ENCODE data around the gene RBBP7.

Gene RBBP7

DNA sequence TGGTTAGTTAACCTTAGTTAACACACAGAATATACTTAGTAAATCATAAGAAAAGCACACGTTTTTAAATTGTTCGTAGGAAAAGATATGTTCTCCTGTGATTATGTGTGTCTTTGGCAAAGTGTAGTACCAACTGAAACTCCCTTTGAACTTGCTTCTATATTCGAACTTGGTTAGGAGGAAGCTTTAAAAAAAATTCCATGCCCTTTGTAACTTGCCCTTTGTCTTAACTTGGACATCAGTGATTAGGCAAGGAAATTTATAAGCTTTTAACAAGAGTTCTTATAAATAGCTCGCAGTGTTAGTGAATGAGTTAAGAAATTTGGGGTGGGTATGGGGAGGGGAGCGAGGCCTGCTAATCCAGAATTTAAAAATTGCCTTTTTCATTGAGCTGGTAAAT, 50.5 kb downstream of the RBBP7 start:
- no peak for DNase-seq (ENCODE audit: low spot score)
- in situ Hi-C loops (cut with MboI; ENCODE audit: low sequenced_read_pairs, unreplicated experiment) = no loop called here
- TF ChIP-seq, protein P1, sequence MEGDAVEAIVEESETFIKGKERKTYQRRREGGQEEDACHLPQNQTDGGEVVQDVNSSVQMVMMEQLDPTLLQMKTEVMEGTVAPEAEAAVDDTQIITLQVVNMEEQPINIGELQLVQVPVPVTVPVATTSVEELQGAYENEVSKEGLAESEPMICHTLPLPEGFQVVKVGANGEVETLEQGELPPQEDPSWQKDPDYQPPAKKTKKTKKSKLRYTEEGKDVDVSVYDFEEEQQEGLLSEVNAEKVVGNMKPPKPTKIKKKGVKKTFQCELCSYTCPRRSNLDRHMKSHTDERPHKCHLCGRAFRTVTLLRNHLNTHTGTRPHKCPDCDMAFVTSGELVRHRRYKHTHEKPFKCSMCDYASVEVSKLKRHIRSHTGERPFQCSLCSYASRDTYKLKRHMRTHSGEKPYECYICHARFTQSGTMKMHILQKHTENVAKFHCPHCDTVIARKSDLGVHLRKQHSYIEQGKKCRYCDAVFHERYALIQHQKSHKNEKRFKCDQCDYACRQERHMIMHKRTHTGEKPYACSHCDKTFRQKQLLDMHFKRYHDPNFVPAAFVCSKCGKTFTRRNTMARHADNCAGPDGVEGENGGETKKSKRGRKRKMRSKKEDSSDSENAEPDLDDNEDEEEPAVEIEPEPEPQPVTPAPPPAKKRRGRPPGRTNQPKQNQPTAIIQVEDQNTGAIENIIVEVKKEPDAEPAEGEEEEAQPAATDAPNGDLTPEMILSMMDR (IDR thresholded peaks at IDR 0.05; ENCODE audit: borderline replicate concordance, control extremely low read depth, extremely low read depth, insufficient read depth, missing control alignments) = no peak

DNA sequence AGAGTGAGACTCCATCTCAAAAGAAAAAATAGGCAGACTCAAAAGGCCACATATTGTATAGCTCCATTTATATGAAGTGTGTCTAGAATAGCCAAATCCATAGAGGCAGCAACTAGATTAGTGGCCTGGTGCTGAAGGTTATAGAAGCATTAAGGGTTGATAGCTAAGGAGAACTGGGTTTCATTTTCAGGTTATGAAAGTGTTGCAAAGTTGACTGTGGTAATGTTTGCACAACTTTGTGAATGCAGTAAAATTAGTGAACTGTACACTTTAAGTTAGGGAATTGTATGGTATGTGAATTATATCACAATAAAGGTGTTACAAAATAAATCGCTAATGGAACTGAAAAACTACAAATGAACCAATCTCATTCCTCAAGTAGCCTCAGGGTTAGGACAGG, 55.6 kb downstream of the RBBP7 start:
- DNase-seq (ENCODE audit: low spot score) = no peak
- in situ Hi-C loops (cut with MboI; ENCODE audit: low sequenced_read_pairs, unreplicated experiment) = no loop called here
- TF ChIP-seq, protein P1 (IDR thresholded peaks at IDR 0.05; ENCODE audit: borderline replicate concordance, control extremely low read depth, extremely low read depth, insufficient read depth, missing control alignments) = no peak

GRCh38 chrX:16807976-16808542, 62.1 kb downstream of the RBBP7 start:
- DNase-seq (ENCODE audit: low spot score) = no peak
- TF ChIP-seq, protein P1 (IDR thresholded peaks at IDR 0.05; ENCODE audit: borderline replicate concordance, control extremely low read depth, extremely low read depth, insufficient read depth, missing control alignments) = no peak
- in situ Hi-C loops (cut with MboI; ENCODE audit: low sequenced_read_pairs, unreplicated experiment) = no loop called here

DNA sequence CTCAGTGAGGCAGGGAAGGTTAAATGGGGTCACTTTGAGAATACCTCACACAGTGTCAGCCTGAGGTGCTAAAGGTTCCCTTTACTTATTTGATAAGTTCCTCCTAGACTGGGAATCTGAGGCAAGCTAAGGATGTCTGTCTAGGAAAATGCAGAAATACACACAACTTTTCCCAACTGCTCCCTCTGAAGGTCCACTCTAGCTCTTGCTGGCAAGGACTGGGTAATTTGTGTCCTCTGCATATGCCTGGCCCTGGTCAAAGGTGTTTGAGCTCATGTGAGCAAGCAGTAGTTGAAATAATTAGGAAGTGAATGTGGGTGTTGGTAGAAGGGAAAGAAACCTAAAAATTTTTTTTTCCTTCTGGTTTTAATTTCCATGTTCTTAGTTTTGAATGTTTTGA, 62.6 kb downstream of the RBBP7 start:
- TF ChIP-seq, protein P1 (IDR thresholded peaks at IDR 0.05; ENCODE audit: borderline replicate concordance, control extremely low read depth, extremely low read depth, insufficient read depth, missing control alignments) = no peak
- in situ Hi-C loops (cut with MboI; ENCODE audit: low sequenced_read_pairs, unreplicated experiment) = no loop called here
- no peak for DNase-seq (ENCODE audit: low spot score)

GRCh38 chrX:16804923-16805464, 65.2 kb downstream of the RBBP7 start:
- in situ Hi-C loops (cut with MboI; ENCODE audit: low sequenced_read_pairs, unreplicated experiment) = no loop called here
- TF ChIP-seq, protein P1 (IDR thresholded peaks at IDR 0.05; ENCODE audit: borderline replicate concordance, control extremely low read depth, extremely low read depth, insufficient read depth, missing control alignments) = no peak
- no peak for DNase-seq (ENCODE audit: low spot score)

- TF ChIP-seq, protein P1 (IDR thresholded peaks at IDR 0.05; ENCODE audit: borderline replicate concordance, control extremely low read depth, extremely low read depth, insufficient read depth, missing control alignments) = no peak
- in situ Hi-C loops (cut with MboI; ENCODE audit: low sequenced_read_pairs, unreplicated experiment) = no loop called here
Observed at GRCh38 chrX:16797841-16798240, 72.3 kb downstream of the RBBP7 start.

More at GRCh38 chrX:16797841-16798240, 72.3 kb downstream of the RBBP7 start:
- DNase-seq (ENCODE audit: low spot score) = no peak

Data from GM13976 (cell line).